Measurements from ENCODE around the gene FIZ1. TPM values are rescaled to one million over a fixed set of nuclear protein-coding genes. Genes with fewer than 3 reads are reported as not detected.
A peak's percentile ranks its signal among the peaks of the same experiment; 100 is the strongest.
"Not testable (repeated sequence)": the region's sequence is repeated elsewhere in the genome, so short reads cannot be mapped to it uniquely, and the experiment has no call there.

Gene FIZ1
- total and polyA plus RNA-seq, 4 donors: 2.8 to 13.2 (median 12.7) TPM

- 1 to 2% methylated on average over 28 to 36 of the region's 36 CpGs for WGBS, 2 donors
- intact Hi-C loops (cut with DNase I): loop anchor here (5.0 kb wide), 1 partner anchor 68 kb away; no protein-coding TSS in a partner anchor
- H3K27me3 ChIP-seq (ENCODE audit: control insufficient read depth in 1 of 2, insufficient read depth in 2 of 2, low read length in 1 of 2): no peaks in the 10 kb centered on the region
- ATAC-seq (ENCODE audit: low FRiP score): peak; percentile 73
- no peaks in the 10 kb centered on the region for H3K4me1 ChIP-seq (ENCODE audit: control insufficient read depth in 1 of 2, insufficient read depth in 2 of 2, low read length in 2 of 2)
- H3K27ac ChIP-seq (ENCODE audit: low read depth in 1 of 2, low read length in 2 of 2): peak overlapping the region in 1 of 2 donors; percentile 31
- no peak overlapping the region for H3K4me3 ChIP-seq (ENCODE audit: low read length in 2 of 2)
- no peaks in the 10 kb centered on the region for H3K9me3 ChIP-seq (ENCODE audit: control insufficient read depth, low read length)
- H3K36me3 ChIP-seq (ENCODE audit: control insufficient read depth in 1 of 2, insufficient read depth in 2 of 2, low read length in 1 of 2): no peaks in the 10 kb centered on the region
- peak; percentile 83 to 85 for DNase-seq
These were observed 13.5 kb downstream of the FIZ1 start for GRCh38 chr19:55585658-55586339.

GRCh38 chr19:55584871-55585270 lies 14.4 kb downstream of the FIZ1 start:
- intact Hi-C loops (cut with DNase I): loop anchor here (5.0 kb wide), 1 partner anchor 68 kb away; no protein-coding TSS in a partner anchor
- no peaks in the 10 kb centered on the region for H3K4me1 ChIP-seq (ENCODE audit: control insufficient read depth in 1 of 2, insufficient read depth in 2 of 2, low read length in 2 of 2)

GRCh38 chr19:55583897-55584296 lies 15.4 kb downstream of the FIZ1 start:
- H3K36me3 ChIP-seq (ENCODE audit: control insufficient read depth in 1 of 2, insufficient read depth in 2 of 2, low read length in 1 of 2); H3K27me3 ChIP-seq (ENCODE audit: control insufficient read depth in 1 of 2, insufficient read depth in 2 of 2, low read length in 1 of 2); ATAC-seq (ENCODE audit: low FRiP score); DNase-seq; H3K9me3 ChIP-seq (ENCODE audit: control insufficient read depth, low read length); H3K27ac ChIP-seq (ENCODE audit: low read depth in 1 of 2, low read length in 2 of 2); intact Hi-C loops (cut with DNase I); H3K4me1 ChIP-seq (ENCODE audit: control insufficient read depth in 1 of 2, insufficient read depth in 2 of 2, low read length in 2 of 2); H3K4me3 ChIP-seq (ENCODE audit: low read length in 2 of 2): not testable (repeated sequence)
- WGBS, 2 donors: 75 to 76% methylated on average over 8 of the region's 8 CpGs

More at GRCh38 chr19:55584871-55585270, 14.4 kb downstream of the FIZ1 start:
- ATAC-seq (ENCODE audit: low FRiP score): no peak
- no peak overlapping the region for H3K4me3 ChIP-seq (ENCODE audit: low read length in 2 of 2)
- no peaks in the 10 kb centered on the region for H3K9me3 ChIP-seq (ENCODE audit: control insufficient read depth, low read length)
- no peaks in the 10 kb centered on the region for H3K27me3 ChIP-seq (ENCODE audit: control insufficient read depth in 1 of 2, insufficient read depth in 2 of 2, low read length in 1 of 2)
- no peaks in the 10 kb centered on the region for H3K36me3 ChIP-seq (ENCODE audit: control insufficient read depth in 1 of 2, insufficient read depth in 2 of 2, low read length in 1 of 2)
- H3K27ac ChIP-seq (ENCODE audit: low read depth in 1 of 2, low read length in 2 of 2): no peak overlapping the region
- WGBS, 2 donors: 88 to 91% methylated on average over 11 of the region's 11 CpGs
- no peak for DNase-seq

DNA sequence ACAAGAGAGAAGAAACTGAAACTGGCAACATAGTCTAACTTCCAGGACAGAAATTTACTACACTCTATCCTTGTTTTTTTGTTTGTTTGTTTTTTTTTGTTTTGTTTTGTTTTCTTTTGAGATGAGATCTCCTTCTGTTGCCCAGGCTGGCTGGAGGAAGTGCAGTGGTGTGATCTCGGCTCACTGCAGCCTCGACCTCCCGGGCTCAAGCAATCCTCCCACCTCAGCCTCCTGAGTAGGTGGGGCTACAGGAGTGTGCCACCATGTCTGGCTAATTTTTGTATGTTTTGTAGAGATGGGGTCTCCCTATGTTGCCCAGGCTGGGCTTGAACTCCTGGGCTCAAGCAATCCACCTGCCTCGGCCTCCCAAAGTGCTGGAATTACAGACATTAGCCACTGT lies 17.0 kb downstream of the FIZ1 start:
- H3K36me3 ChIP-seq (ENCODE audit: control insufficient read depth in 1 of 2, insufficient read depth in 2 of 2, low read length in 1 of 2); H3K27ac ChIP-seq (ENCODE audit: low read depth in 1 of 2, low read length in 2 of 2); H3K4me1 ChIP-seq (ENCODE audit: control insufficient read depth in 1 of 2, insufficient read depth in 2 of 2, low read length in 2 of 2); H3K9me3 ChIP-seq (ENCODE audit: control insufficient read depth, low read length); H3K4me3 ChIP-seq (ENCODE audit: low read length in 2 of 2); DNase-seq; intact Hi-C loops (cut with DNase I); H3K27me3 ChIP-seq (ENCODE audit: control insufficient read depth in 1 of 2, insufficient read depth in 2 of 2, low read length in 1 of 2); ATAC-seq (ENCODE audit: low FRiP score): not testable (repeated sequence)
- 74 to 77% methylated on average over 4 of the region's 4 CpGs for WGBS, 2 donors

DNA sequence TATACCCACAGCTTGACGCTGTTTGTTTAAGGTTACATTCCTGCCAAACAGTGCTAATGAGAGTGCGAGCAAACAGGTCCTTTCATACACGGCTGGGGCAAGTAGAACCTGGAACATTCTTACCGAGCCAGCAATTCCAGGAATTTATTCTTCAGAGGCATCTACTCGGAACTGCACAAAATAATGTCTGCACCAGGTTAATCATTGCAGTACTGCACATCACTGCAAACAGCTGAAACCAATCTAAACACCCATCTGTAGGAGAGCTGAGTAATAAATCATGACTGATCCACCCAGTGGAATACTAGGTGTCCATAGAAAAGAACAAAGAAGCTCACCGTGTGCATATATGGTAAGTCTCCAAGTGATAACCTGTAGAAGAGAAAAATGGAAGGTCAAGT lies 17.5 kb downstream of the FIZ1 start:
- H3K4me3 ChIP-seq (ENCODE audit: low read length in 2 of 2): no peak overlapping the region
- 16 to 18% methylated on average over 6 of the region's 6 CpGs for whole genome bisulfite sequencing, 2 donors
- no peak for ATAC-seq (ENCODE audit: low FRiP score)
- no peaks in the 10 kb centered on the region for H3K27me3 ChIP-seq (ENCODE audit: control insufficient read depth in 1 of 2, insufficient read depth in 2 of 2, low read length in 1 of 2)
- no peak overlapping the region for H3K27ac ChIP-seq (ENCODE audit: low read depth in 1 of 2, low read length in 2 of 2)
- intact Hi-C loops (cut with DNase I): loop anchor here in 1 of 2 donors (2.0 kb wide), 1 partner anchor 33 kb away; no protein-coding TSS in a partner anchor
- peaks cover 0 to 2% of the 10 kb centered on the region in 2 donors for H3K36me3 ChIP-seq (ENCODE audit: control insufficient read depth in 1 of 2, insufficient read depth in 2 of 2, low read length in 1 of 2)
- H3K4me1 ChIP-seq (ENCODE audit: control insufficient read depth in 1 of 2, insufficient read depth in 2 of 2, low read length in 2 of 2): no peaks in the 10 kb centered on the region
- DNase-seq: no peak
- no peaks in the 10 kb centered on the region for H3K9me3 ChIP-seq (ENCODE audit: control insufficient read depth, low read length)

- DNase-seq (no peak), ATAC-seq (ENCODE audit: low FRiP score) (no peak)
- Histone ChIP-seq H3K27ac (ENCODE audit: low read depth in 1 of 2, low read length in 2 of 2) (peak overlapping the region in 1 of 2 donors; percentile 52), H3K9me3 (ENCODE audit: control insufficient read depth, low read length) (no peaks in the 10 kb centered on the region), H3K27me3 (ENCODE audit: control insufficient read depth in 1 of 2, insufficient read depth in 2 of 2, low read length in 1 of 2) (no peaks in the 10 kb centered on the region), H3K36me3 (ENCODE audit: control insufficient read depth in 1 of 2, insufficient read depth in 2 of 2, low read length in 1 of 2) (peaks cover 0 to 2% of the 10 kb centered on the region in 2 donors), H3K4me3 (ENCODE audit: low read length in 2 of 2) (peak overlapping the region; percentile 78 to 81), H3K4me1 (ENCODE audit: control insufficient read depth in 1 of 2, insufficient read depth in 2 of 2, low read length in 2 of 2) (no peaks in the 10 kb centered on the region)
- intact Hi-C loops (cut with DNase I): loop anchor here in 1 of 2 donors (2.0 kb wide), 1 partner anchor 32 kb away; no protein-coding TSS in a partner anchor
- 30 to 32% methylated on average over 12 of the region's 12 CpGs for WGBS, 2 donors
These were observed 18.0 kb downstream of the FIZ1 start for GRCh38 chr19:55581145-55581822.

- Histone ChIP-seq H3K9me3 (ENCODE audit: control insufficient read depth, low read length) (no peaks in the 10 kb centered on the region), H3K36me3 (ENCODE audit: control insufficient read depth in 1 of 2, insufficient read depth in 2 of 2, low read length in 1 of 2) (peaks cover 0 to 2% of the 10 kb centered on the region in 2 donors), H3K27ac (ENCODE audit: low read depth in 1 of 2, low read length in 2 of 2) (peak within 1 kb of the TSS in 1 of 2 donors; percentile 52), H3K4me3 (ENCODE audit: low read length in 2 of 2) (peak within 1 kb of the TSS; percentile 78 to 81), H3K4me1 (ENCODE audit: control insufficient read depth in 1 of 2, insufficient read depth in 2 of 2, low read length in 2 of 2) (no peaks in the 10 kb centered on the region), H3K27me3 (ENCODE audit: control insufficient read depth in 1 of 2, insufficient read depth in 2 of 2, low read length in 1 of 2) (no peaks in the 10 kb centered on the region)
- 0% methylated on average over 9 to 24 of the region's 24 CpGs for WGBS, 2 donors
- DNase-seq (peak; percentile 92 to 95), ATAC-seq (ENCODE audit: low FRiP score) (peak; percentile 91)
- intact Hi-C loops (cut with DNase I): loop anchor here in 1 of 2 donors (2.0 kb wide), 1 partner anchor 32 kb away; no protein-coding TSS in a partner anchor
These were observed 18.6 kb downstream of the FIZ1 start, which contains the start of gene ZNF579 for GRCh38 chr19:55580628-55581144. Gene ZNF579, minus strand, starts transcription at chr19:55580848. Its CDS starts 1,209 bp downstream, at chr19:55579639.

DNA sequence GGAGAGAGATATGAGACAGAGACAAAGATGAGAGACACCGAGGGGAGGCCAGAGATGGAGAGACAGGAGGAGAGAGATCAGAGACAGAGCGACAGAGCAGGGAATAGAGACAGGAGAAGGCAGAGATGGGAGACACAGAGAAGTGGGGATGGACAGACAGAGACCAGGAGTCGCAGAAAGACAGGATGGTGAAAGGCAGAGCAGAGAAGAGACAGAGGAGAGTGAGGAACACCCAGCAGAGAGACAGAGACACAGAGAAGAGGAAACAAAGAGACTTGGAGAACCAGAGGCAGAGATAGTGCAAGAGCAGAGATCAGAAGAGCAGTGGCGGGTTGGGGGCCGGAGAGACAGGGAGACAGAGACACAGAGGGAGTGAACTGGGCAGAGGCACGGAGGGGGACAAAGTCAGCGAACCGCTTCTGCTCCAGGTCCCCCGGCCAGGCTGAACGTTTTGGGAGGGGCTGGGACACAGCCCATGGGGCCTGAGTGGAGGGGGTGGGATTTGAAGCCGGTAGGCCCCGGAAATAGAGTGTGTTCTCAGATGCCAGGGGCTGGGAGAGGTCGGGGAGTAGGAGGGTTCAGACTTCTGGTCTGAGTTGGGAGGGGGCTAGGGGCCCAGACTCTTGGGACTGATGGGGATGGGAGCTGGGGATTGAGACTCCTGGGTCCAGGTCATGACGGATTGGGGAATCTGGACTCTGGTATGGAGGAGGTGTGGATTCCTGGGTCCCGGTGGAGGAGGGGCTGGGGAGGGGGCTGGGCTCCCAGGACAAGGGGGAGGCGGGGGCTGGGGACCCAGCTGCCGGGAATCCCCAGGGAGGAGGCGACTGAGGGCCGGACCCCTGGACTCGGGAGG lies 19.3 kb downstream of the FIZ1 start:
- DNase-seq: peak in 1 of 2 donors; percentile 50
- Histone ChIP-seq H3K27me3 (ENCODE audit: control insufficient read depth in 1 of 2, insufficient read depth in 2 of 2, low read length in 1 of 2) (no peaks in the 10 kb centered on the region), H3K27ac (ENCODE audit: low read depth in 1 of 2, low read length in 2 of 2) (peak overlapping the region in 1 of 2 donors; percentile 14), H3K4me3 (ENCODE audit: low read length in 2 of 2) (peak overlapping the region; percentile 78 to 81), H3K4me1 (ENCODE audit: control insufficient read depth in 1 of 2, insufficient read depth in 2 of 2, low read length in 2 of 2) (no peaks in the 10 kb centered on the region), H3K9me3 (ENCODE audit: control insufficient read depth, low read length) (no peaks in the 10 kb centered on the region), H3K36me3 (ENCODE audit: control insufficient read depth in 1 of 2, insufficient read depth in 2 of 2, low read length in 1 of 2) (peaks cover 0 to 2% of the 10 kb centered on the region in 2 donors)
- 11% methylated on average over 20 of the region's 20 CpGs for WGBS, 2 donors
- ATAC-seq (ENCODE audit: low FRiP score): peak; percentile 61
- intact Hi-C loops (cut with DNase I): loop anchor here in 1 of 2 donors (2.0 kb wide), 1 partner anchor 31 kb away; no protein-coding TSS in a partner anchor

Measured in aorta (tissue), 5 donors.